HEK293T (cell line): Measurements from ENCODE around the gene YTHDF2.

Experiments
- BHLHE40 ChIP-seq: fragments of 450-650 bp; IDR thresholded peaks from 2 replicates; pipeline ENCODE4 v1.6.1; 2016; ENCODE audit warnings: mild to moderate bottlenecking, moderate library complexity, borderline replicate concordance
- FOXA1 ChIP-seq: fragments of 450-650 bp; IDR thresholded peaks from 2 replicates; pipeline ENCODE4 v1.6.1; 2016; ENCODE audit warnings: mild to moderate bottlenecking
- FOXM1 ChIP-seq: fragments of 450-650 bp; IDR thresholded peaks from 2 replicates; pipeline ENCODE4 v1.6.1; 2017; ENCODE audit warnings: mild to moderate bottlenecking, borderline replicate concordance
- HDGF ChIP-seq: fragments of 450-650 bp; IDR thresholded peaks from 2 replicates; pipeline ENCODE4 v1.6.1; 2017; ENCODE audit warnings: antibody characterized with exemption, borderline replicate concordance
- LEF1 ChIP-seq: fragments of 450-650 bp; IDR thresholded peaks from 2 replicates; pipeline ENCODE4 v1.6.1; 2017; ENCODE audit warnings: mild to moderate bottlenecking, borderline replicate concordance
- PKNOX1 ChIP-seq: fragments of 450-650 bp; IDR thresholded peaks from 2 replicates; pipeline ENCODE4 v1.6.1; 2016
- SP1 ChIP-seq: fragments of 450-650 bp; IDR thresholded peaks from 2 replicates; pipeline ENCODE4 v1.6.1; 2017
- ZNF384 ChIP-seq: fragments of 450-650 bp; IDR thresholded peaks from 2 replicates; pipeline ENCODE4 v1.6.1; 2016

DNA sequence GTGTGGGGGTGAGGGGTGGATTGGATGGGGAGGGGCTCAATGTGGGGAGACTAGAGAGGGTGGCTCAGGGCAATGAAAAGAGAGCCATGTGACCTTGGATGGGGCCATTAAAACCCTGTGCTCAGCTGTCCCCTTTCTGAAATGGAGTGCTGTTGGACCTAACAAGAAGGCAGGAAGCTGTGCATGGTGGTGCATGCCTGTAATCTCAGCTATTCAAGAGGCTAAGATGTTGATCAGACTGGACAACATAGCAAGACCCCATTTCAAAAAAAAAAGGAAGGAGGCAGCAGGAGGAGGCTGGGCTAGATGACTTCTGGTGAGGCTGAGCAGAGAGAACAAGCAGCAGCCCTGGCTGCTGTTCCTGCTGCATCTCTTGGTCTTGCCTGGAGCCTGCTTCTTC, 82.3 kb downstream of the YTHDF2 start:
- TF ChIP-seq LEF1 (no peak), FOXA1 (no peak), FOXM1 (no peak), HDGF (no peak), SP1 (no peak), PKNOX1 (no peak), ZNF384 (no peak), BHLHE40 (no peak)
